ENCODE results near the gene ERI3.

The ERI3 gene

GRCh38 chr1:44314452-44314851, 40.6 kb downstream of the ERI3 start:
- no peak for DNase-seq

GRCh38 chr1:44313265-44313918, 41.7 kb downstream of the ERI3 start:
- no peak for DNase-seq

- no peak for DNase-seq
Measured at GRCh38 chr1:44312399-44313196, 42.5 kb downstream of the ERI3 start.

- no peak for DNase-seq
Measured at GRCh38 chr1:44310006-44310405, 45.1 kb downstream of the ERI3 start.

- DNase-seq: no peak
Measured at GRCh38 chr1:44305962-44306422, 49.1 kb downstream of the ERI3 start.

- no peak for DNase-seq
Measured at GRCh38 chr1:44303532-44303931, 51.5 kb downstream of the ERI3 start.

- DNase-seq: no peak
Measured at GRCh38 chr1:44302541-44302940, 52.5 kb downstream of the ERI3 start.

- no peak for DNase-seq
Measured at GRCh38 chr1:44301442-44301841, 53.6 kb downstream of the ERI3 start.

GRCh38 chr1:44300852-44301251, 54.2 kb downstream of the ERI3 start:
- DNase-seq: no peak

- DNase-seq: no peak
Measured at GRCh38 chr1:44297695-44298400, 57.2 kb downstream of the ERI3 start.

GRCh38 chr1:44296806-44297205, 58.3 kb downstream of the ERI3 start:
- no peak for DNase-seq

- DNase-seq: no peak
Measured at GRCh38 chr1:44296086-44296485, 59.0 kb downstream of the ERI3 start.

- peak; percentile 32 for DNase-seq
Measured at GRCh38 chr1:44294588-44295007, 60.5 kb downstream of the ERI3 start.

GRCh38 chr1:44293761-44294315, 61.2 kb downstream of the ERI3 start:
- DNase-seq: peak; percentile 81

GRCh38 chr1:44292651-44293050, 62.4 kb downstream of the ERI3 start:
- DNase-seq: no peak

- no peak for DNase-seq
Measured at GRCh38 chr1:44290250-44291094, 64.6 kb downstream of the ERI3 start.

GRCh38 chr1:44289530-44289929, 65.5 kb downstream of the ERI3 start:
- peak; percentile 96 for DNase-seq

GRCh38 chr1:44288883-44289282, 66.2 kb downstream of the ERI3 start:
- peak; percentile 59 for DNase-seq

GRCh38 chr1:44284184-44284583, 70.9 kb downstream of the ERI3 start:
- DNase-seq: peak; percentile 39

- DNase-seq: peak; percentile 100
Measured at GRCh38 chr1:44283524-44284173, 71.4 kb downstream of the ERI3 start.

GRCh38 chr1:44282704-44283426, 72.2 kb downstream of the ERI3 start:
- DNase-seq: no peak

Measured in DMS153 (cell line).